ACC112 (cell line): ENCODE results near the gene SVOPL.

Experiments used
- H2AFZ ChIP-seq: fragments of 200-600 bp; sonication (generic); one replicate; pipeline ENCODE4 v1.6.0; 2017; ENCODE audit warnings: antibody characterized with exemption, low read length; ENCODE audit not compliant: unreplicated experiment
- H3K27ac ChIP-seq: fragments of 200-600 bp; sonication (generic); 2 replicates; pipeline ENCODE4 v1.5.1; 2014; ENCODE audit warnings: low read depth, mild to moderate bottlenecking, antibody characterized with exemption, low read length, moderate library complexity
- H3K27me3 ChIP-seq: fragments of 200-600 bp; sonication (generic); 2 replicates; pipeline ENCODE4 v1.6.1; 2014; ENCODE audit warnings: mild to moderate bottlenecking, antibody characterized with exemption, low read length, moderate library complexity, mixed read lengths; ENCODE audit not compliant: insufficient read depth
- H3K36me3 ChIP-seq: fragments of 200-600 bp; sonication (generic); 2 replicates; pipeline ENCODE4 v1.6.1; 2016; ENCODE audit warnings: mild to moderate bottlenecking, antibody characterized with exemption, low read length, moderate library complexity, mixed read lengths; ENCODE audit not compliant: insufficient read depth
- H3K4me1 ChIP-seq: fragments of 200-600 bp; sonication (generic); one replicate; pipeline ENCODE4 v1.6.1; 2016; ENCODE audit warnings: low read length, mixed read lengths; ENCODE audit not compliant: insufficient read depth, unreplicated experiment, control insufficient read depth
- H3K4me3 ChIP-seq: fragments of 200-600 bp; sonication (generic); 2 replicates; pipeline ENCODE4 v1.5.1; 2014; ENCODE audit warnings: mild to moderate bottlenecking, low read depth, low read length
- H3K79me2 ChIP-seq: fragments of 200-600 bp; sonication (generic); one replicate; pipeline ENCODE4 v1.6.0; 2016; ENCODE audit warnings: low read length; ENCODE audit not compliant: control insufficient read depth, unreplicated experiment, insufficient read depth

The SVOPL gene

DNA sequence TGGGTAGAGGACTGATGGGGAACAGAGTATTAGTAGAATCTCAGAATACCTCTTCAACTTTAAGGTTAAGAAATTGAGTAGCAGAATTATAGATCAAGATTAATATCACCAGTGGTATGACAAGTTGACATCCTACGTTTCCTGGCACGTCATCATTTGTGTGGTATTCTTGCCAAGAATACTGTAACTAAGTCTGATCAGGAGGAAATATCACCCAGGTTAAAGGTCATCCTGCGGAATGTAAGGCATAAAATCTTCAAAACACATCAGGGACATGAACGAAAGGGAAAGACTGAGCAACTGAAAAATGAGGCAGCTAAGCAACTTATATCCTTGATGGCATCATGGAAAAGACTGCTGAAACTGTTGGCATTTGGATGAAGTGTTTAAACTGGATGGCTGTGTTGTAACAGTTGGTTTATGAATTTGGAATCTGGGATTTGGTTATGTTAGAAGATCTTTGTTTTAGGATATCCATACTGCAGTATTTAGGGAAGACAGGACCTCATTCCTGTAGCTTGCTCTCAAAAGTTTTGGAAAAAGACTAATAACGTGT is 155.0 kb downstream of the SVOPL start:
- no peaks in the 10 kb centered on the region for H3K27me3 ChIP-seq
- no peaks in the 10 kb centered on the region for H3K79me2 ChIP-seq
- H3K36me3 ChIP-seq: peaks cover 4% of the 10 kb centered on the region; the same call in 1 of the 2 replicates
- no peak overlapping the region for H2AFZ ChIP-seq
- H3K27ac ChIP-seq: no peak overlapping the region
- no peaks in the 10 kb centered on the region for H3K4me1 ChIP-seq
- no peak overlapping the region for H3K4me3 ChIP-seq

GRCh38 chr7:138545123-138545522 is 156.0 kb downstream of the SVOPL start:
- Histone ChIP-seq H3K4me1 (no peaks in the 10 kb centered on the region), H3K4me3 (no peak overlapping the region), H3K27me3 (no peaks in the 10 kb centered on the region), H3K36me3 (no peaks in the 10 kb centered on the region), H3K27ac (no peak overlapping the region), H3K79me2 (no peaks in the 10 kb centered on the region), H2AFZ (no peak overlapping the region)
